SKM-1 treated with dmso at 0.1 percent for 144 hours (cell line): ENCODE data around the gene AKT2.
"Not testable (repeated sequence)": the region's sequence is repeated elsewhere in the genome, so short reads cannot be mapped to it uniquely, and the experiment has no call there.

Experiments used
- DNase-seq: peaks from one replicate; lab custom pipeline; 2025; ENCODE audit not compliant: unreplicated experiment; lab: John Stamatoyannopoulos, UW

AKT2 gene

DNA sequence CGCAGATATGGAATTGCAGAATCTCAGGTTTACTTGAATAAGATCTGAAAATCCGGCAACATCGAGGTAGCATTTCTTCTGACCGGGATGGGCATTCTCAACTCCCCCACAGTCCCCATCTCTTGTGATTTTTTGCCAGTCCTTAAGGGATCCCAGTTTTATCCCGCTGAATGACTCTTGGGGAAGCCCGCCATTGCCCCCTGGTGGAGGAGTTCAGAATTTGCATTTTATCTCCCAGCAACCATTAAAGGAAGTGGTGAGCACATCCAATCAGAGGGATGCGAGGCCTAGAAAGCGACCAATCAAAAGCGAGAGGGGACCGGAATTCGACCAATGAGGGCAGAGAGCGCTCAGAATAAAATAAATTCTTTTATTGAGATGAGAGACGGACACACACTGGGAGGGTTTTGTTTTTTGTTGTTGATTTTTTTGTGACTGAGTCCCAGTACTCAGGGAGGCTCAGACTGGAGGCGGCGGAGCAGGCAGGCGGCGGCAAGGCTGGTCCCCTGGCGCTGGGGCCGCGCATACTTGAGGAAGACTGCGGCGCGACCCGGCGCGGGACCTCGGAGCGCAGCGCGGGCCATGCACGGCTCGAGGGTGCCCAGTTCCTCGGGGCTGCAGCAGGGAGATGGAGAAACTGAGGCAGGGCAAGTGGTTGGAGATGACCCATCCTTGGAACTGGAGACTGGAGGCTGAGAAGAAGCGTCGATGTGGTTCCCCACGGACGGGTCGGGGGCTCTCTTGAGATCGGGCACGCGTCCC is 63.1 kb downstream of the AKT2 start:
- DNase-seq: peak; percentile 78

DNA sequence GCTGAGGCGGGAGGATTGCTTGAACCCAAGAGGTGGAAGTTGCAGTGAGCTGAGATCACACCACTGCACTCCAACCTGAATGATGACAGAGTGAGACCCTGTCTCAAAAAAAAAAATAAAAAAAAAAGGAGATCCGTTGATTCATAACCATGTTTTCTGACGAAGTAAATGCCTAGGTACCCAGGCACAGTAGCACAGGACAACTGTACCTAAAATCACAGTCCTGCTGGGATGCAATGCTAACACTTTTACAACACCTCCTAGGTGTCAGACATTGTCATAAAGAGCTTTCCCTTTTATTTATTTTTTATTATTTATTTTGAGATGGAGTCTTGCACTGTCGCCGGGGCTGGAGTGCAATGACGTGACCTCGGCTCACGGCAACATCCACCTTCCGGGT is 64.5 kb downstream of the AKT2 start:
- DNase-seq: no peak

DNA sequence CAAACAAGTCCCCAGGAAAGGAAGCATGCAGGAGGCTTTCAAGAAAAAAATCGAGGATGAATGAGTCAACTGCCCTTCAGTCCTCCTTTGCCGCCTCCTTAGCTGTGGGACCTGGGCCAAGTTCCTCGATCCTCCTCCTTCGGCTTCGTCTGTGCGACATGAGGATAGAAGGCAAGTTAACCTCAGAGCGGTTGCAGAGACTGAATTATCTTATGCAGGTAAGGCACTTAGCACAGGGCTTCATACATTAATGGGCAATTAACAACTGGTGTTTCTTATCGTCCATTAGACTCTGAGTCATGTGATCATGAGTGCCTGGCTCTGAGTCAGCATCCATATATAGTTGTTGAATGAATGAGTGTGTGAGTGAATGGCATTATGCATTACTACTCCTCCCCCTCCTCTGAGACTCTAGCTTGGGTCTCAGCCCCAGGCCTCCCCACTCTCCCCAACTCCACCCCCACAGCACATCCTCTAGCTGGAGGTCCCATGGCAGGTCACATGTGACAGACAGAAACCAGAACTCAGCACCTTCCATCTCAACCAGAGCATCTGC is 65.3 kb downstream of the AKT2 start:
- no peak for DNase-seq

- DNase-seq: not testable (repeated sequence)
Measured at GRCh38 chr19:40219029-40219428, 66.1 kb downstream of the AKT2 start.

DNA sequence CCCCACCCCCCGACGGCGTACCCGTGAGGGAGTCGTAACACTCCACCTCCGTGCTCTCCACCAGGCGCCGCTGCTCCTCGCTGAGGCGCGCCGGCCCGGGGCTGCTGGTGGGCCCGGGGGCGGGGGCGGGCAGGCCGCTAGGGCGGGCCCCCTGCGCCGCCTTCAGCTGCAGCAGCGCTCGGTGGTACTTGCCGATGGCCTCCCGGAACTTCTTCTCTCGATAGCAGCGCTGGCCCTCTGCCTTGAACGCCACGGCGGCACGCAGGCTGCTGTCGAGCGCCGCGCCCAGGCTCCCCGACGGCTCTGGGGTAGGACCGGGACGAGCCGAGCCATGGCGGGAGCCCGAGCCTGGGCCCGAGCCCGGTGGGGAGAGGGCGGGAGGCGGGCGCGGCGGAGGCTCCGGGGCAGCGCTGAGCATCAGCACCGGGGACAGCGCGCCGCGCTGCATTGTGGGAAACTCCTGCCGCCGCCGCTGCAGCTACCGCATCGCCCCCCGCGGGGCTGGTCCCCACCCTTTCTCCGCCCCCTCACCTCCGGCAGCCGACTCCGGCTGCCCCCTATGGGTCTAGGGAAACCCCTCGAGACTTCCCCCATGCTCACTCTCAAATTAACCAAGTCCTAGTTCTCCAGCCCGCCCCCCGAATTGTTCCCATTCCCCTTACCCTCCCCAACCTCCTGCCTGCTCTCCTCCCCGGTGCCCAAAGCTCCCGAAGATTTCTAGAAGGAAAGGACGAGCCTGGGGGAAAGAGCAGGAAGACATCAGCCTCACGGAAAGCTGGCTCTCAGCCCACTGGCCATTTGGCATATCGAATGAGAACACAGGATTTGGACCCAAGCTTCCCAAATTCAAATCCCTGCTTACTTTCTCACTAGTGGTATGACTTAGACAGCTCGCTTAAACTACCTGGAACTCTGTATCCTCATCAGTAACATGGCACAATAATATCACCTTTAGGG is 66.9 kb downstream of the AKT2 start, which contains the start of gene TTC9B:
TTC9B (minus strand) TSS at position 451 of the 957 bp plus-strand sequence; CDS start at position 448, 3 bp downstream.
- DNase-seq: no peak

DNA sequence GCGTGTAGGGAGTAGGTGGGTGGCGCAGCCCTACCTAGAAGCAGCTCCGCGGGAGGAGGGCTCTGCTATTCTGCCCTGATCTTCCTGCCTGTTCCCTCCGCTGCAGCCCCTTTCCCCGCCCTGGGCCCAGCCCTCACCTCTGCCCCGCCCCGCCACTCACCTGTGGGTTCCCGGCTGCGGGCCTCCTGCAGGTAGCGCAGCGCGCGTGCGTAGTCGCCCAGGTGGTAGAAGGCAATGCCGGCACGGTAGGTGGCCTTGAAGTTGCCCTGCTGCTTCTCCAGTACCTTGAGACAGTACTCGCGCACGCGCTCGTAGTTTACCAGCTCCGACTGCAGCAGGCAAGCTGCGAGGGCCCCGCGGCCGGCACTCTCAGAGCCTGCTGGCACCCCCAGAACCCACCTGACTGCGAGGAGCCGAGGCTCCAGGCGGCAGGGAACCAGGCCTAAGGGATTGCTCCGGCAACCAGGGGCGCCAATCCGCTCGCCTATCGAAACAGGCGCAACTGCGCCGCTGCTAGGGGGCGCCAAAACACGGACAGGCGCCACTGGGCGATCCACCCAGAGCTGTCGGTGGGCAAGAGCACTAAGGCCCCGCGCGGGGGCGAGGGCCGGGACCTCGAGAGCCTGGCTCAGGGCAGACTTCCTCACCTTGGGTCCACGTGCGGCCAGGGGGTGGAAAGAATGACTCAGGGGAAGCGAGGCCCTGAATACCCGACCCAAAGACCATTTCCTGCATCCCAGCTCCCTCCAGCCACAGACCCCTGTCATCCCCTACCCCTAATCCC is 67.9 kb downstream of the AKT2 start:
- no peak for DNase-seq

DNA sequence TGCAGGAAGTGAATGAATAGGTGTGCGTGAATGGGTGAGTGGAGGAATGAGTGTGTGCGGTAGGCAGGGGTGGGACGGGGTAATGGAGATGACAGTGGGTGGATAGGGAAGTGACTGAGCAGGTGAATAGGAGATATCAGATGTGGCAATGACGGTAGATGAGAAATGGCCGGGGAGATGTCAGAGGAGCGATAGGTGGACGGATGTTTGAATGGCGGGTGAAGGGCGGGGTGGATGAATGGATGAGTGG is 68.4 kb downstream of the AKT2 start:
- no peak for DNase-seq

DNA sequence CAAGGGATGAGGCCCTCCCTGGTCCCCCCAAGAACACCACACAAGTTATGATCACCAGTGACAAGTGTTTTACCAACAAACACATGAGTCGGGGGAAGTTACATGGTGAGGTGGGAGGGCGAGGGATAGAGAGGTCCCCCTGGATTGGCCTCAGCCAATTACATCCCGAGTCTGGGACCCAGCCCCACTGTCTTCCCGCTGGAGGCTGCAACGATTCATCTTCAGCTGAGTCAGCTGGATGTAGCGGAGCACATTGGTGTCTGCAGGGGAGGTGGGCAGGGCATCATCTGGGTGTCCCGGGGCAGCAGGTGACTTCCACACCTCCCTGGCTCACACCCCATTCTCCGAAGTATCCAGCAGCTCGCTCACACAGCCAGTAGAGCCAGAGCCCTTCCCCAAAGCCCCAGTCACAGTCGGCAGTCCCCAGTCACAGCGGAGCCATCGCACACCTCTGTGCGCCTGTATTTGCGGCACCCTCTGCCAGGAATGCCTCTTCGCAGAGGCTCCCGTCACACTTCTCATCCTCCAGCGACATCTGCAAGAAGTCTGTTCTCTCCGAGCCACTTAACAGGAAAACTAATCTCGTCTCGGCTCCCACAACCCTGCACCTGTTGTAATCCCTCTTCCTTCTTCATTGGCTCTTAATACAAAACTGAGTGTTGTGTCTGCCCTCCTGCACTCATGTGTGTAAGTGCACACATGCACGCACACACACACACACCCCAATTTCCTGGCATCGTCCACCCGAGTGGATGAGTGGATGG is 69.0 kb downstream of the AKT2 start:
- DNase-seq: no peak

GRCh38 chr19:40214936-40215335 is 70.2 kb downstream of the AKT2 start:
- DNase-seq: no peak

DNA sequence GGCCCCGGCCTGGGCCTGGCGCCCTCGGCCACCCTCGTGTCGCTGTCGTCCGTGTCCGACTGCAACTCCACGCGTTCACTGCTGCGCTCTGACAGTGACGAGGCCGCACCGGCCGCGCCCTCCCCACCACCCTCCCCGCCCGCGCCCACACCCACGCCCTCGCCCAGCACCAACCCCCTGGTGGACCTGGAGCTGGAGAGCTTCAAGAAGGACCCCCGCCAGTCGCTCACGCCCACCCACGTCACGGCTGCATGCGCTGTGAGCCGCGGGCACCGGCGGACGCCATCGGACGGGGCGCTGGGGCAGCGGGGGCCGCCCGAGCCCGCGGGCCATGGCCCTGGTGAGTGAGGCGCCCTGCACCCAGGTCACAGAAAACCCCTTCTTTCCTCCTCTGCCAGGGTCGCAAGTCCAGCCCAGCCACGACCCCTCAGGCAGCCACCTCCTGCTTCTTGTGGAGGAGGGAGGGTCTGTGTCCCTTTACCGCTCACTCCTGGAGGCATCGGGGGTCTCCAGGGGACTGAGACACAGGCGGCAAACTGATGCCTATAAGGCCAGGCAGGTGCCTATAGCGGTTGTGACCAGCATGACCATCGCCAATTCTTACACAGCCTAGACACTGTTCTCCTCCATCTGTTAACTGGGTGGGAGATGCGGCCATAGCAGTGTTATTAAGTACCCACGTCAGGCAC is 71.1 kb downstream of the AKT2 start:
- DNase-seq: no peak

- DNase-seq: no peak
Measured at GRCh38 chr19:40213251-40213829, 71.8 kb downstream of the AKT2 start.

DNA sequence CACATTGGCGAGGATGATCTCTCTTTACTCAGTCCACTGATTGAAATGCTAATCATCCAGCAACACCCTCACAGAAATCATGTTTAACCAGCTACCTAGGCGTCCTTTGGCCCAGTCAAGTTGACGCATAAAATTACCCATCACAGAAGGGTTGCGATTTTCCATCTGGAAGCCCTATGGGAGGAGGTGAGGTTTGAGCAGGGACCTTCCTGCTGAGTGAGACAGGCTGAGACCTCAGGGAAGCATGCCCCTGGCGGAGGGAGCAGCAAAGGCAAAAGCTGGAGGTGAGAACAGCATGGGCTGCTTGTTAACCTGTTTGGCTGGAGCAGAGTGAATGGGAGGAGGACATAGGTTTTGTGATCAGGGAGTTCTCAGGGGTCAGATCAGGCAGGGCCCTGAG is 74.3 kb downstream of the AKT2 start:
- no peak for DNase-seq

- DNase-seq: no peak
Measured at GRCh38 chr19:40208602-40209001, 76.5 kb downstream of the AKT2 start.

DNA sequence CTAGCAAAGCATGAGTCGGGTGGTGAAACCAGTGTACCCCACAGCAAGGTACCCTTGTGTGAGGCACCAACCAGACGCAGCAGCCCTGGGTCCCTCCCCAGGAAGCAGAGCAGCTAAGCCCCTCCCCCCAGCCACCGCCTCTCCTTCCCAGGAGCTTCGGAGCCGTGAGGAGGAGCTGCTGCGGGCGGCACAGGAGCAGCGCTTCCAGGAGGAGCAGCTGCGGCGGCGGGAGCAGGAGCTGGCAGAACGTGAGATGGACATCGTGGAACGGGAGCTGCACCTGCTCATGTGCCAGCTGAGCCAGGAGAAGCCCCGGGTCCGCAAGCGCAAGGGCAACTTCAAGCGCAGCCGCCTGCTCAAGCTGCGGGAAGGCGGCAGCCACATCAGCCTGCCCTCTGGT is 79.4 kb downstream of the AKT2 start:
- DNase-seq: no peak

GRCh38 chr19:40204381-40204780 is 80.8 kb downstream of the AKT2 start:
- DNase-seq: no peak

GRCh38 chr19:40200341-40201099 is 84.6 kb downstream of the AKT2 start:
- no peak for DNase-seq

GRCh38 chr19:40198272-40198990 is 86.7 kb downstream of the AKT2 start:
- no peak for DNase-seq

DNA sequence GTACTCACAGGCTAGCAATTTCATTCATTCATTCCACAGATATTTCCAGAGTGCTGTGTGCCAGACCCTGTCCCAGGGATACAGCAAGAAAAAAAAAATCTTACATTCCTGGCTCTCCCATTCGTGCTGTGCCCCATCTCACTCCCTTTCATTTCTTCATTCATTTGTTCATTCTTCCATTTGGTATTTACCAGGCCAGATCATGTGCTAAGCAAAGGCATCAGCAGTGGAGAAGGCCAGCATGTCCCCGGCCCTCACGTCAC is 91.6 kb downstream of the AKT2 start:
- DNase-seq: no peak
